ENCODE measurements around the gene AGTPBP1.

DNA sequence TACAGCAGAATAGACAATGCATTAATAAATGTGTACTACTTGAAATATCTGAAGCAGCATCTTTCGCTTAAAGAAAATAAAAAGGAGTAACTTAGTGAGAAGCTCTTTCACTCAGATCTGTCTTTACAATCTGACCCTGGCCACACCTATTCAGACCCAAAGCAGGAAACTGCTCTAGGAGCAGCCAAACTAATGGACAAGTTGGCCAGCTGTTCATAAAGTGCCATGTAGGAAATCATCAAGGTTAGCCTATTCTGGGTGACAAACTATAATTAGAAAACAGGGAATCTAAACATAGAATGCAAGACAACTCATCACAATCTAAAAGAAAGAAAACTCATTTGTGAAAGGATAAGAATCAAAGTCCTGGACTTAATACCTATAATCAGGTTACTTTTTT, 101.3 kb downstream of the AGTPBP1 start:
- TF ChIP-seq JUNB (IDR thresholded peaks at IDR 0.05; ENCODE audit: unreplicated experiment) (no peak), EZH2phosphoT487 (IDR thresholded peaks at IDR 0.05; ENCODE audit: unreplicated experiment) (no peak), EZH2 (IDR thresholded peaks at IDR 0.05; ENCODE audit: low read depth, unreplicated experiment) (no peak)
- TF ChIP-seq, protein P1, sequence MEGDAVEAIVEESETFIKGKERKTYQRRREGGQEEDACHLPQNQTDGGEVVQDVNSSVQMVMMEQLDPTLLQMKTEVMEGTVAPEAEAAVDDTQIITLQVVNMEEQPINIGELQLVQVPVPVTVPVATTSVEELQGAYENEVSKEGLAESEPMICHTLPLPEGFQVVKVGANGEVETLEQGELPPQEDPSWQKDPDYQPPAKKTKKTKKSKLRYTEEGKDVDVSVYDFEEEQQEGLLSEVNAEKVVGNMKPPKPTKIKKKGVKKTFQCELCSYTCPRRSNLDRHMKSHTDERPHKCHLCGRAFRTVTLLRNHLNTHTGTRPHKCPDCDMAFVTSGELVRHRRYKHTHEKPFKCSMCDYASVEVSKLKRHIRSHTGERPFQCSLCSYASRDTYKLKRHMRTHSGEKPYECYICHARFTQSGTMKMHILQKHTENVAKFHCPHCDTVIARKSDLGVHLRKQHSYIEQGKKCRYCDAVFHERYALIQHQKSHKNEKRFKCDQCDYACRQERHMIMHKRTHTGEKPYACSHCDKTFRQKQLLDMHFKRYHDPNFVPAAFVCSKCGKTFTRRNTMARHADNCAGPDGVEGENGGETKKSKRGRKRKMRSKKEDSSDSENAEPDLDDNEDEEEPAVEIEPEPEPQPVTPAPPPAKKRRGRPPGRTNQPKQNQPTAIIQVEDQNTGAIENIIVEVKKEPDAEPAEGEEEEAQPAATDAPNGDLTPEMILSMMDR (conservative IDR thresholded peaks at IDR 0.05; ENCODE audit: low read depth in 2 of 2): no peak
- TF ChIP-seq, protein P2, sequence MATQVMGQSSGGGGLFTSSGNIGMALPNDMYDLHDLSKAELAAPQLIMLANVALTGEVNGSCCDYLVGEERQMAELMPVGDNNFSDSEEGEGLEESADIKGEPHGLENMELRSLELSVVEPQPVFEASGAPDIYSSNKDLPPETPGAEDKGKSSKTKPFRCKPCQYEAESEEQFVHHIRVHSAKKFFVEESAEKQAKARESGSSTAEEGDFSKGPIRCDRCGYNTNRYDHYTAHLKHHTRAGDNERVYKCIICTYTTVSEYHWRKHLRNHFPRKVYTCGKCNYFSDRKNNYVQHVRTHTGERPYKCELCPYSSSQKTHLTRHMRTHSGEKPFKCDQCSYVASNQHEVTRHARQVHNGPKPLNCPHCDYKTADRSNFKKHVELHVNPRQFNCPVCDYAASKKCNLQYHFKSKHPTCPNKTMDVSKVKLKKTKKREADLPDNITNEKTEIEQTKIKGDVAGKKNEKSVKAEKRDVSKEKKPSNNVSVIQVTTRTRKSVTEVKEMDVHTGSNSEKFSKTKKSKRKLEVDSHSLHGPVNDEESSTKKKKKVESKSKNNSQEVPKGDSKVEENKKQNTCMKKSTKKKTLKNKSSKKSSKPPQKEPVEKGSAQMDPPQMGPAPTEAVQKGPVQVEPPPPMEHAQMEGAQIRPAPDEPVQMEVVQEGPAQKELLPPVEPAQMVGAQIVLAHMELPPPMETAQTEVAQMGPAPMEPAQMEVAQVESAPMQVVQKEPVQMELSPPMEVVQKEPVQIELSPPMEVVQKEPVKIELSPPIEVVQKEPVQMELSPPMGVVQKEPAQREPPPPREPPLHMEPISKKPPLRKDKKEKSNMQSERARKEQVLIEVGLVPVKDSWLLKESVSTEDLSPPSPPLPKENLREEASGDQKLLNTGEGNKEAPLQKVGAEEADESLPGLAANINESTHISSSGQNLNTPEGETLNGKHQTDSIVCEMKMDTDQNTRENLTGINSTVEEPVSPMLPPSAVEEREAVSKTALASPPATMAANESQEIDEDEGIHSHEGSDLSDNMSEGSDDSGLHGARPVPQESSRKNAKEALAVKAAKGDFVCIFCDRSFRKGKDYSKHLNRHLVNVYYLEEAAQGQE (IDR thresholded peaks at IDR 0.05; ENCODE audit: unreplicated experiment): no peak
